Smooth muscle cell (in vitro differentiated cells): ENCODE results near the gene EWSR1. TPM values are rescaled to one million over a fixed set of nuclear protein-coding genes. Genes with fewer than 3 reads are reported as not detected.

Experiments
- DNase-seq: peaks from one replicate; lab custom pipeline; 2025; ENCODE audit not compliant: unreplicated experiment; lab: John Stamatoyannopoulos, UW
- H2AFZ ChIP-seq: fragments of 200-600 bp; sonication (generic); 2 replicates; pipeline ENCODE4 v1.6.0; 2016; ENCODE audit warnings: antibody characterized with exemption, low read depth, mild to moderate bottlenecking
- H3F3A ChIP-seq: fragments of 200-600 bp; sonication (generic); 2 replicates; pipeline ENCODE4 v1.6.0; 2017; ENCODE audit warnings: antibody characterized with exemption, low read depth
- H3K27ac ChIP-seq: fragments of 200-600 bp; sonication (generic); 2 replicates; pipeline ENCODE4 v1.5.1; 2016; ENCODE audit warnings: low read depth, mild to moderate bottlenecking
- H3K27me3 ChIP-seq: fragments of 200-600 bp; sonication (generic); 2 replicates; pipeline ENCODE4 v1.6.1; 2016; ENCODE audit warnings: low read depth, mild to moderate bottlenecking
- H3K36me3 ChIP-seq: fragments of 200-600 bp; sonication (generic); 2 replicates; pipeline ENCODE4 v1.5.1; 2016; ENCODE audit warnings: low read depth
- H3K4me1 ChIP-seq: fragments of 200-600 bp; sonication (generic); 2 replicates; pipeline ENCODE4 v1.5.1; 2016; ENCODE audit warnings: low read depth
- H3K4me2 ChIP-seq: fragments of 200-600 bp; sonication (generic); 2 replicates; pipeline ENCODE4 v1.6.0; 2016; ENCODE audit warnings: mild to moderate bottlenecking
- H3K4me3 ChIP-seq: fragments of 200-600 bp; sonication (generic); 2 replicates; pipeline ENCODE4 v1.5.1; 2016; ENCODE audit warnings: mild to moderate bottlenecking
- H3K79me2 ChIP-seq: fragments of 200-600 bp; sonication (generic); 2 replicates; pipeline ENCODE4 v1.6.0; 2016; ENCODE audit warnings: low read depth, mild to moderate bottlenecking
- H3K9ac ChIP-seq: fragments of 200-600 bp; sonication (generic); 2 replicates; pipeline ENCODE4 v1.6.0; 2016; ENCODE audit warnings: low read depth
- H3K9me3 ChIP-seq: fragments of 200-600 bp; sonication (generic); replicated peaks from 2 replicates; pipeline ENCODE4 v1.5.1; 2016; ENCODE audit warnings: low read depth
- H4K20me1 ChIP-seq: fragments of 200-600 bp; sonication (generic); 2 replicates; pipeline ENCODE4 v1.6.0; 2016; ENCODE audit warnings: low read depth
- CTCF ChIP-seq: fragments of 200-600 bp; sonication (generic); IDR thresholded peaks from 2 replicates; pipeline ENCODE4 v1.5.1; 2017; ENCODE audit warnings: borderline replicate concordance, mild to moderate bottlenecking, antibody characterized with exemption; ENCODE audit not compliant: insufficient read depth, poor library complexity, severe bottlenecking
- WGBS: methylation state at CpG from one replicate; pipeline ENCODE4 v1.1.7; 2016; ENCODE audit warnings: low lambda C conversion rate; 5-methylcytosine and 5-hydroxymethylcytosine counted together
- polyA plus RNA-seq: library from polyadenylated mRNA; unstranded; fragments of >200 nt; fragmentation: Nextera tagmentation; extraction: Ambion mirVana; gene quantifications from 2 replicates; pipeline ENCODE4 v1.2.1, GENCODE V29; 2016
- total RNA-seq: library from RNA; depleted of rRNA; stranded (reverse); fragments of >200 nt; gene quantifications from 2 replicates; pipeline ENCODE4 v1.2.3, GENCODE V29; 2014

The EWSR1 gene
- total and polyA plus RNA-seq, 2 experiments from 2014 or later = 164 to 197 TPM

GRCh38 chr22:29251981-29252911 lies 15.8 kb upstream of the EWSR1 start:
- Histone ChIP-seq H3K27ac (no peak overlapping the region), H3F3A (no peaks in the 10 kb centered on the region), H3K36me3 (no peaks in the 10 kb centered on the region), H3K9me3 (no peaks in the 10 kb centered on the region), H2AFZ (no peak overlapping the region), H3K9ac (no peak overlapping the region), H3K27me3 (no peaks in the 10 kb centered on the region), H3K4me1 (no peaks in the 10 kb centered on the region), H3K79me2 (no peaks in the 10 kb centered on the region), H4K20me1 (no peaks in the 10 kb centered on the region), H3K4me2 (no peak overlapping the region), H3K4me3 (no peak overlapping the region)
- TF ChIP-seq CTCF = no peak
- DNase-seq = no peak
- WGBS = 93% methylated on average over 10 of the region's 10 CpGs

GRCh38 chr22:29253561-29254285 lies 14.3 kb upstream of the EWSR1 start:
- no peaks in the 10 kb centered on the region for H3K36me3 ChIP-seq
- H3K79me2 ChIP-seq = no peaks in the 10 kb centered on the region
- no peaks in the 10 kb centered on the region for H3K9me3 ChIP-seq
- H3K9ac ChIP-seq = no peak overlapping the region
- 75% methylated on average over 14 of the region's 14 CpGs for WGBS
- H3K27ac ChIP-seq = no peak overlapping the region
- no peaks in the 10 kb centered on the region for H4K20me1 ChIP-seq
- no peaks in the 10 kb centered on the region for H3K27me3 ChIP-seq
- no peak for TF ChIP-seq CTCF
- H3K4me2 ChIP-seq = no peak overlapping the region
- H3F3A ChIP-seq = no peaks in the 10 kb centered on the region
- H2AFZ ChIP-seq = no peak overlapping the region
- no peaks in the 10 kb centered on the region for H3K4me1 ChIP-seq
- no peak for DNase-seq
- no peak overlapping the region for H3K4me3 ChIP-seq

GRCh38 chr22:29254286-29254660 lies 13.8 kb upstream of the EWSR1 start:
- no peaks in the 10 kb centered on the region for H3K79me2 ChIP-seq
- H2AFZ ChIP-seq = no peak overlapping the region
- H3F3A ChIP-seq = no peaks in the 10 kb centered on the region
- no peak overlapping the region for H3K4me2 ChIP-seq
- H3K36me3 ChIP-seq = no peaks in the 10 kb centered on the region
- no peaks in the 10 kb centered on the region for H3K9me3 ChIP-seq
- no peak overlapping the region for H3K4me3 ChIP-seq
- H3K4me1 ChIP-seq = no peaks in the 10 kb centered on the region
- H3K9ac ChIP-seq = no peak overlapping the region
- WGBS = 71% methylated on average over 4 of the region's 4 CpGs
- no peaks in the 10 kb centered on the region for H4K20me1 ChIP-seq
- DNase-seq = no peak
- H3K27me3 ChIP-seq = no peaks in the 10 kb centered on the region
- no peak for TF ChIP-seq CTCF
- no peak overlapping the region for H3K27ac ChIP-seq
